IMR-90 (cell line): Measurements from ENCODE around the gene TERF2IP. TPM values are rescaled to one million over a fixed set of nuclear protein-coding genes. Genes with fewer than 3 reads are reported as not detected.

Experiments
- ATAC-seq: fragments of 200-7000 bp; cut with Tn5 transposase; 2 replicates; pipeline ENCODE4 v1.9.1; 2020; ENCODE audit warnings: low read depth, mild to moderate bottlenecking, moderate library complexity
- BruUV-seq: library from RNA; stranded (reverse); fragments of 400-500 nt; replicated peaks from 2 replicates; lab custom pipeline; 2021; lab: Mats Ljungman, UMichigan
- CTCF ChIA-PET: fragments of 300-600 bp; formaldehyde crosslinking; extraction: SDS; loops from one replicate; lab custom pipeline; 2021; ENCODE audit warnings: antibody characterized with exemption; lab: Yijun Ruan, JAX
- POLR2A ChIA-PET: fragments of 300-600 bp; sonication (Branson Sonifier 250); formaldehyde crosslinking; loops from one replicate; lab custom pipeline; 2022; ENCODE audit warnings: antibody characterized with exemption; ENCODE audit not compliant: unreplicated experiment; lab: Charles Lee
- DNase-seq: peaks from one replicate; pipeline ENCODE4 v3.0.0; 2013
- H2AFZ ChIP-seq: replicated peaks from 2 replicates; pipeline ENCODE3; 2013; ENCODE audit warnings: low read length, mild to moderate bottlenecking; ENCODE audit not compliant: poor library complexity
- H2AK5ac ChIP-seq: 2 replicates; pipeline ENCODE4 v1.6.1; 2013; ENCODE audit warnings: low read depth, low read length, inconsistent platforms
- H2AK9ac ChIP-seq: replicated peaks from 2 replicates; pipeline ENCODE3; 2013; ENCODE audit warnings: mild to moderate bottlenecking, low read depth, low read length, moderate library complexity; ENCODE audit not compliant: poor library complexity
- H2BK120ac ChIP-seq: 2 replicates; pipeline ENCODE4 v1.6.1; 2013; ENCODE audit warnings: low read depth, low read length, inconsistent platforms
- H2BK15ac ChIP-seq: 3 replicates; pipeline ENCODE4 v1.6.1; 2013; ENCODE audit warnings: low read depth, low read length, inconsistent platforms
- H2BK20ac ChIP-seq: 2 replicates; pipeline ENCODE4 v1.6.1; 2013; ENCODE audit warnings: low read depth, mild to moderate bottlenecking, inconsistent platforms, low read length, moderate library complexity
- H2BK5ac ChIP-seq: 2 replicates; pipeline ENCODE4 v1.6.1; 2013; ENCODE audit warnings: mild to moderate bottlenecking, low read depth, low read length, inconsistent platforms; ENCODE audit not compliant: poor library complexity, severe bottlenecking
- H3K14ac ChIP-seq: replicated peaks from 2 replicates; pipeline ENCODE4 v1.6.1; 2013; ENCODE audit warnings: low read depth, low read length, inconsistent platforms
- H3K18ac ChIP-seq: 2 replicates; pipeline ENCODE4 v1.6.1; 2013; ENCODE audit warnings: low read depth, low read length, control low read depth
- H3K23ac ChIP-seq: 2 replicates; pipeline ENCODE4 v1.6.1; 2013; ENCODE audit warnings: low read depth, low read length, inconsistent platforms
- H3K27ac ChIP-seq: 2 replicates; pipeline ENCODE4 v1.5.1; 2013; ENCODE audit warnings: mild to moderate bottlenecking, control low read depth, low read length; ENCODE audit not compliant: insufficient read depth
- H3K27me3 ChIP-seq: 2 replicates; pipeline ENCODE4 v1.6.1; 2013; ENCODE audit warnings: low read length; ENCODE audit not compliant: control insufficient read depth, insufficient read depth
- H3K36me3 ChIP-seq: 2 replicates; pipeline ENCODE4 v1.6.1; 2013; ENCODE audit warnings: low read length, mixed read lengths; ENCODE audit not compliant: control insufficient read depth, insufficient read depth
- H3K4ac ChIP-seq: 2 replicates; pipeline ENCODE4 v1.6.1; 2013; ENCODE audit warnings: low read depth, low read length, inconsistent platforms
- H3K4me1 ChIP-seq: 2 replicates; pipeline ENCODE4 v1.6.1; 2013; ENCODE audit warnings: low read length, mixed read lengths; ENCODE audit not compliant: control insufficient read depth, insufficient read depth
- H3K4me2 ChIP-seq: 2 replicates; pipeline ENCODE4 v1.6.1; 2013; ENCODE audit warnings: low read depth, mild to moderate bottlenecking, control low read depth, low read length, moderate library complexity
- H3K4me3 ChIP-seq: 2 replicates; pipeline ENCODE4 v1.5.1; 2013; ENCODE audit warnings: low read depth, mild to moderate bottlenecking, control low read depth, low read length, moderate library complexity; ENCODE audit not compliant: insufficient read depth
- H3K56ac ChIP-seq: 2 replicates; pipeline ENCODE4 v1.6.1; 2013; ENCODE audit warnings: low read length, inconsistent platforms; ENCODE audit not compliant: insufficient read depth; ENCODE audit errors: extremely low read depth
- H3K79me1 ChIP-seq, 2 experiments: 2 replicates each; pipeline ENCODE4 v1.6.1; 2013; ENCODE audit warnings: low read length in 2 of 2, inconsistent platforms in 1 of 2, low read depth in 1 of 2
- H3K9ac ChIP-seq: 2 replicates; pipeline ENCODE4 v1.6.1; 2013; ENCODE audit warnings: low read depth, low read length, control low read depth
- H3K9me1 ChIP-seq: 2 replicates; pipeline ENCODE4 v1.6.1; 2013; ENCODE audit warnings: low read length, inconsistent platforms; ENCODE audit not compliant: insufficient read depth
- H3K9me3 ChIP-seq: 2 replicates; pipeline ENCODE4 v1.6.1; 2013; ENCODE audit warnings: low read length; ENCODE audit not compliant: control insufficient read depth, insufficient read depth
- H4K20me1 ChIP-seq: 2 replicates; pipeline ENCODE4 v1.6.1; 2013; ENCODE audit warnings: low read length, inconsistent platforms; ENCODE audit not compliant: insufficient read depth
- H4K5ac ChIP-seq: 2 replicates; pipeline ENCODE4 v1.6.1; 2013; ENCODE audit warnings: mild to moderate bottlenecking, low read depth, low read length, control low read depth
- H4K8ac ChIP-seq, 2 experiments: 2 replicates each; pipeline ENCODE4 v1.6.1; 2013; ENCODE audit warnings: low read depth in 2 of 2, low read length in 2 of 2, control low read depth in 1 of 2, inconsistent platforms in 1 of 2
- H4K91ac ChIP-seq: 2 replicates; pipeline ENCODE4 v1.6.1; 2013; ENCODE audit warnings: low read depth, low read length, inconsistent platforms; ENCODE audit not compliant: insufficient read depth
- CHD1 ChIP-seq: IDR thresholded peaks from 2 replicates; pipeline ENCODE4 v1.6.1; 2012; ENCODE audit warnings: low read depth, low read length, improper control_type of control experiment
- WGBS, 2 experiments: methylation state at CpG; one replicate each; pipeline versions ENCODE4 v1.1.5 to v1.1.7; 2013; ENCODE audit warnings: missing lambda C conversion rate in 2 of 2; ENCODE audit not compliant: insufficient read length in 1 of 2; ENCODE audit errors: extremely low coverage in 2 of 2; 5-methylcytosine and 5-hydroxymethylcytosine counted together
- dilution Hi-C: fragments of 300-500 bp; cut with HindIII; formaldehyde crosslinking; loops from one replicate; pipeline ENCODE4 v1.14.3; 2018; ENCODE audit warnings: low sequenced_read_pairs; ENCODE audit not compliant: unreplicated experiment
- in situ Hi-C: fragments of 300-500 bp; cut with MboI; formaldehyde crosslinking; loops from 3 replicates; pipeline ENCODE4 v1.14.3; 2019; ENCODE audit warnings: low sequenced_read_pairs, inconsistent platforms, mixed read lengths
- intact Hi-C: fragments of 100-400 bp; cut with micrococcal nuclease; formaldehyde crosslinking; loops from 2 replicates; pipeline ENCODE4 v1.10.0; 2022
- polyA plus RNA-seq, 3 experiments: library from polyadenylated mRNA; depleted of rRNA; stranded (reverse); fragments of >200 nt; gene quantifications; 2 replicates each; pipeline ENCODE4 v1.2.3, GENCODE V29; 2012; ENCODE audit warnings: low replicate concordance in 1 of 3
- total RNA-seq: library from RNA; depleted of rRNA; stranded (reverse); fragments of >200 nt; gene quantifications from 2 replicates; pipeline ENCODE4 v1.2.3, GENCODE V29; 2012

Gene TERF2IP
- total and polyA plus RNA-seq, 2 of the 4 experiments (the other 2 are of a cell fraction): 15.4 to 32.5 TPM

- ATAC-seq: no peak
- POLR2A ChIA-PET: no interaction called here
- no peak within 1 kb of the TSS for H2BK20ac ChIP-seq
Measured at GRCh38 chr16:75701361-75701760, 53.8 kb downstream of the TERF2IP start, which contains the start of gene DUXB. DUXB (minus strand) TSS chr16:75701461; CDS start chr16:75701418, 43 bp downstream.

More at GRCh38 chr16:75701361-75701760, 53.8 kb downstream of the TERF2IP start, which contains the start of gene DUXB:
- Histone ChIP-seq H4K91ac (no peak within 1 kb of the TSS), H3K27me3 (no peaks in the 10 kb centered on the region), H2BK120ac (no peak within 1 kb of the TSS), H3K4me1 (no peaks in the 10 kb centered on the region), H4K8ac (no peak within 1 kb of the TSS), H3K27ac (no peak within 1 kb of the TSS), H2AFZ (no peak within 1 kb of the TSS), H3K4ac (no peak within 1 kb of the TSS), H4K5ac (no peak within 1 kb of the TSS), H3K79me1 (no peaks in the 10 kb centered on the region), H3K9ac (no peak within 1 kb of the TSS), H2AK5ac (no peak within 1 kb of the TSS), H3K56ac (no peak within 1 kb of the TSS), H2BK5ac (no peak within 1 kb of the TSS), H3K23ac (no peak within 1 kb of the TSS), H3K18ac (no peak within 1 kb of the TSS), H3K4me2 (no peak within 1 kb of the TSS), H3K9me3 (no peaks in the 10 kb centered on the region), H4K20me1 (no peaks in the 10 kb centered on the region), H3K36me3 (no peaks in the 10 kb centered on the region), H3K4me3 (no peak within 1 kb of the TSS), H3K9me1 (no peaks in the 10 kb centered on the region), H2AK9ac (no peak within 1 kb of the TSS), H2BK15ac (no peak within 1 kb of the TSS), H3K14ac (no peak within 1 kb of the TSS)
- no TSS peak for BruUV-seq
- no peak for DNase-seq
- no peak for TF ChIP-seq CHD1
- CTCF ChIA-PET: no interaction called here
- dilution Hi-C loops (no loop called here), in situ Hi-C loops (no loop called here), intact Hi-C loops (no loop called here)
- 80% methylated on average over 1 of the region's 5 CpGs; no CpG with 5 or more reads in 1 of the 2 experiments for WGBS, 2 experiments
